Suprapubic skin (tissue), 4 donors: ENCODE measurements around the gene PIP5K1C.

ENCODE experiments used
- CTCF ChIP-seq, 2 donors: fragments of 200-600 bp in 1 of 2; fragments of 450-650 bp in 1 of 2; sonication (generic) in 1 of 2; IDR thresholded peaks; one replicate each; pipeline ENCODE4 v1.5.1; 2016 to 2019; ENCODE audit warnings: antibody characterized with exemption in 2 of 2, mild to moderate bottlenecking in 1 of 2, moderate library complexity in 1 of 2
- EP300 ChIP-seq: sonication (generic); formaldehyde crosslinking; IDR thresholded peaks from one replicate; pipeline ENCODE4 v1.6.1; 2017; ENCODE audit warnings: antibody characterized with exemption
- POLR2AphosphoS5 ChIP-seq, 3 donors: sonication (generic); formaldehyde crosslinking; IDR thresholded peaks; one replicate each; pipeline ENCODE4 v1.6.1; 2017; ENCODE audit warnings: antibody characterized with exemption in 3 of 3

DNA sequence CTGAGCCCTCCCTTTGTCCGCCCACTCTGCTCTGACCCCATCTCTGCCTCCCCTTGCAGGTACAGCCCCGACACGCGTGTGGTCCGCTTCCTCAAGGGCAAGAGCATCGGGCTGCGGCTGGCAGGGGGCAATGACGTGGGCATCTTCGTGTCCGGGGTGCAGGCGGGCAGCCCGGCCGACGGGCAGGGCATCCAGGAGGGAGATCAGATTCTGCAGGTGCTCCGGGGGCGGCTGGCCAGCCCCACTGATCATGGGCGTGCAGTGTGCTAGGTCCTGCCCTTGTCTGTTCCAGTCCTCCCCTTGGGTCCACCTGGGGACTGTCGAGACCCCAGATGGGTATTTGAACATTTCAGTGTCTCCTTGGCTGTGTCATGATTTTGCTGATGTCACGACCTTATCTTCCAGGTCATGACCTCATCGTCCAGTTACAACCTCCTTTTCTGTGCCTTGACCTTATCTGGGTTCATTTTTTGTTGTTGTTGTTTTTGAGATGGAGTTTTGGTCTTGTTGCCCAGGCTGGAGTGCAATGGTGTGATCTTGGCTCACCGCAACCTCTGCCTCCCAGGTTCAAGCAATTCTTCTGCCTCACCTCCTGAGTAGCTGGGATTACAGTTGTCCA lies 35.9 kb upstream of the PIP5K1C start:
- TF ChIP-seq POLR2AphosphoS5 (IDR thresholded peaks at IDR 0.05) (no peak), CTCF (IDR thresholded peaks at IDR 0.05) (no peak), EP300 (no peak)
